Stimulated activated CD8-positive, alpha-beta memory T cell treated with anti-CD3 and anti-CD28 coated beads, Interleukin-7, amount 100 ng/mL, for 4 hours (primary cell): Measurements from ENCODE around the gene C2CD2.
"Not testable (repeated sequence)": the region's sequence is repeated elsewhere in the genome, so short reads cannot be mapped to it uniquely, and the experiment has no call there.

Experiments used
- DNase-seq, 2 donors: peaks; one replicate each; pipeline ENCODE4 v3.0.0-alpha.2; 2020; ENCODE audit warnings: low read depth in 2 of 2

C2CD2 gene

DNA sequence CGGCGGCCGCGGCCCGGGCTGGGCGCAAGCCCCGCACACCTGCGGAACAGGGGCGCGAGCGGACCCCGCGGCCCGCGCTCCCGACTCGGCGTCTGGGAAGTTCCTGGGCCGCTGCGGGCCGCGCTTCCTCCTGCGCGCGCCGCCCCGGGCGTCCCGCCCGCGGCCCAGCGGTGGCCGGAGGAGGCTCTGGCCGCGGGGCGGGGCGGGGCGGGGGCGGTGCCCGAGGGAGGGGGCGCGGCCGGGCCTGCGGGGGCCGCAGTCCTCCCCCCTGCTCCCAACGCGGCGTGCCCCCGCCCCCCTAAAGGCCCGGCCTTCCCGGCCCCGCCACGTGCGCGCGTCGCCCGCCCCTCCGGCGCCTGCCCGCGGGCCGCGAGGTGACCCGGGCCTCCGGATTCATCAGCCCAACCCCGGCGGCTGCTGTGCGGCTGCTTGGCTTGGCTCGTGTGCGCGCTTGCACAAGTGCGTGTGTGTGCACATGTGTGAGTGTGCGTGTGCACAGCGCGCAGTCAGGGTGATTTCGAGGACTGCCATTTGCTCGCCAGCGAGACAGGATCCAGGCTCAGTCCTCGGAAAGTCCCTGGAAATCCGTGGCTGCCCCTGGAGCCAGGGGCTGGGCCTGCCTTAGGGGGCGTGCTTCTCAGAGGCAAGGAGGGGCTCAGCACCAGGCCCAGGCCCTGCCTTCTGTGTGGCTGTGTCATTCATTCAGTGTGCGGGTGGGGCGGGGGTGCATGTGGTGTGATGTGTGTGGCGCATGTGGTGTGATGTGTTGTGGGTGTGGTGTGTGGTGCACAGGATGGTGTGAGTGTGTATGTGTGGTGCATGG is at the start of gene C2CD2:
TSS of gene C2CD2 (minus strand) at position 188 of the 823 bp plus-strand sequence. CDS start 370 bp downstream, outside the sequence.
- peak in 1 of 2 donors; percentile 23 for DNase-seq

DNA sequence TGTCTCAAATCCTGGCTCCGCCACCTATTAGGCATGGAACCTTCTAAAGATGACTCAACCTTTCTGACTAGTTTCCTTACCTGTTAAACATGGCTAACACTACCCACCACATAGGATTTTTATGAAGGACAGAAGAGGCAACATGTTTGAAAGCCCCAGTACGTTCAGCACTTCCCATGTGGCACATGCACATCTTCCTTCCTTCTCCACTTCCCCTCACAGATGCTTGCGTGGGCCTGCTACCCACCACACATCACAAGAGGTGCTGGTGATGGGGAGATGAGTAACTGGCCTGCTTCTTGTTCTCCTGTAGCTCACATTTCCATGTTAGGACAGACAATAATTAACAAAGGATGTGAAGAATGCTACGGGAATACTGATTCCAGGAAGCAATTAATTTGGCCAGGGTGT is 49.2 kb upstream of the C2CD2 start:
- DNase-seq = no peak

DNA sequence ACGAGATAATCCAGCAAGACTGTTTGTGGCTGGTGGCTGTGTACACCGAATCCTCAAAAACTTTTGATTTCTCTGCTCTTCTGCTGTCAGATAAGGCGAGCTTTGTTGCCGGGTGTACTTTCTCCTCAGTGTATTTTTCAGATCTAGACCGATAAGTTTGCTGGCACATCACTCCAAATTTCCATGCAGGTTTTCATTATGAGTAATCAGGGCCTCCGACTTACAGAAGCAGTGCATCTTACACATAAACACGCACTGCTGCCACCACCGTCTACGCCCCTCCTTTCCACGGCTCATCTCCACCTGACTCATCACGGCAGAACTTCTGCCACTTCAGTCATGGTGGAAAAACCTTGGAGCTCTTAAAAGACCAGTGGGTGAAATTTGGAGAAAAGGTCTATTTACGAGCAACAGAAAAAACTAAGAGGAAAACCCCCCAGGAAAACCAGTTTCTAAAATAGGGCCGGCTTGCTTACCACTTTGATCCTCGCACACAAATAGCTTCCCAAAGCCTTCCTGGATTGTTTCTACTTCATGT is 48.7 kb upstream of the C2CD2 start:
- peak; percentile 52 to 64 for DNase-seq

DNA sequence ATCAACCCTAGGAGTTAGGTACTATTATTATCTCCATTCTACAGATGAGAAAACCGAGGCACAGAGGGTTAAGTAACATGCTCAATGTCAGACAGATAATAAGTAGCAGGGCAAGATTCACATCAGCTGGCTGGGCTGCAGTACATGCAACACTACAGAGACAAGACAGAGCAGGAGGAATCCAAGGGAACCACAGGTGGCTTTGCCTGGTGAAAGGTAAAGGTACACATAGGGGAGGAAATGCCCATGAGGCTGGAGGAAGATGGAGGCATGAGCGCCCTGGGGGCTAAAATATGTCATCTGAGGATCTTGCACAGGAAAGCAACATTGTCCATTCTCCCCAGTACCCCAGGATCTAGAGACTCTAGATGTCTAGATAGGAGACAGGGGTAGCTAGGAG is 48.0 kb upstream of the C2CD2 start:
- DNase-seq = no peak

DNA sequence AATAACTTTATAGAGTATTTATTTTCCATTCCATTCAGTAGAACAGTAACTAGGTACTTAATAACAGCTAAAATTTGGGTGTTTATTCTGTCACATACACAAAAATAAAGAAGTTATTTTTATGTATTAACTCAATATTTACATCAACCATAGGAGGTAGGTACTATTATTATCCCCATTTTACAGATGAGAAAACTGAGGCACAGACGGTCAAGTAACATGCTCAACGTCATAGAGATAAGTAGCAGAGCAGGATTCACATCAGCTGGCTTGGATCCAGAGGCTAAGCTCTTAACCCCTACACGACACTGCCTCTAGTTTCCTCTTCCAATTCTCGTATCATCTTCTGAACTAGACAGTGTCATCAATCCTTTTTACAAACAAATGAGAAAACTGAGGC is 47.1 kb upstream of the C2CD2 start:
- no peak for DNase-seq

DNA sequence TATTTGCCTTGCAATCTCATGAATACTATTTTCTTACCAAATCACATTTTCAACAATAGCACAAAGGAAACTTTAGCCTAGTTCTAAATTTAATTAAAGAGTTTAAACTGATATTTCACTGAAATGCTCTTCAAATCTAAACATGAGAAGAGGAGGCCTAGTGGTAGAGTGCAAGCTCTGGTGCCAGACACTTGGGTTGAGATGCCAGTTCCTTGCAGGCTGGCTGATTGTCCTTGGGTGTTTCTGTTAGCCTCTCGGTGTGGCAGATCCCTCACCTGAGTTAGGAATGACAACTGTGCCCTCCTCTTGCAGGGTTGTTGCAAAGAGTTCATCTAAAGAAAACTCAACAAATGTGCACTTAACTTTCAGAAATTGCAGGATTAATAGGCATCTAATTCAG is 43.8 kb upstream of the C2CD2 start:
- DNase-seq = no peak

DNA sequence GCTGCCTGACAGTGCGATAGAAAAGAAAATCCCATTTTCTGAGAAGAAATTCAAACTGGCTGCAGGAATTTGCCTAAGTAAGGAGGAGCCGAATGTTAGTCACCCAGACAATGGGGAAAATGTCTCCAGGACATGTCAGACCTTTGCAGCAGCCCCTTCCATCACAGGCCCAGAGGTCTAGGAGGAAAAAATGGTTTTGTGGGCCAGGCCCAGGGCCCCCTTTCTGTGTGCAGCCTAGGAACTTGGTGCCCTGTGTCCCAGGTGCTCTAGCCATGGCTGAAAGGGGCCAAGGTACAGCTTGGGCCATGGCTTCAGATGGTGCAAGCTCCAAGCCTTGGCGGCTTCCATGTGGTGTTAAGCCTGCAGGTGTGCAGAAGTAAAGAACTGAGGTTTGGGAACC is 41.8 kb upstream of the C2CD2 start:
- no peak for DNase-seq

DNA sequence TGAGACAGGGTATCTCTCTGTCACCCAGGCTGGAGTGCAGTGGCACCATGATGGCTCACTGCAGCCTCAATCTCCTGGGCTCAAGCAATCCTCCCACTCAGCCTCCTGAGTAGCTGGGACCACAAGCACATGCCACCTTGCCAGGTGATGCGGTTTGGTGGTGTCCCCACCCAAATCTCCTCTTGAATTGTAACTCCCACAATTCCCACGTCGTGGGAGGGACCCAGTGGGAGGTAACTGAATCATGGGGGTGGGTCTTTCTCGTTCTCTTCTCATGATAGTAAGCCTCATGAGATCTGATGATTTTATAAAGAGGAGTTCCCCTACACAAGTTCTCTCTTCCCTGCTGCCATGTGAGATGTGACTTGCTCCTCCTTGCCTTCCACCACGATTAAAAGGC is 40.8 kb upstream of the C2CD2 start:
- not testable (repeated sequence) for DNase-seq

DNA sequence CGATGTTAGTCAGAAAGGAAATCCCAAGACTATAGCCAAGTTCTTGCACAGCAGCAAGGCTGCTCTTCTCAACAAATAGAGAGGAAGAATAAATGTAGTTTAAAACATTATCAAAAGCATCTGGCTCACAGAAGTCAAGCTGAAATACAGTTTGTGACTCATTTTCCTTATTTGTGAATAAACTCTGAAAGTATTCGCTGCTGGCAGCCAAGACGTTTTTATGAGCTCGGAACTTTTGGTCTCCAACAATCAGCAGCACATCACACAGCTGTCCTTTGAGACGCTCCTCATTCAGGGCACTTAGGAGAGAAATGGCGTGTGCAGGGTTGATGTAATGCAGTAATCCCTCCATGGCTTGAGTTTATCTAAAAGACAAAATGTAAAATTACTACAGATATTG is 39.9 kb upstream of the C2CD2 start:
- no peak for DNase-seq

DNA sequence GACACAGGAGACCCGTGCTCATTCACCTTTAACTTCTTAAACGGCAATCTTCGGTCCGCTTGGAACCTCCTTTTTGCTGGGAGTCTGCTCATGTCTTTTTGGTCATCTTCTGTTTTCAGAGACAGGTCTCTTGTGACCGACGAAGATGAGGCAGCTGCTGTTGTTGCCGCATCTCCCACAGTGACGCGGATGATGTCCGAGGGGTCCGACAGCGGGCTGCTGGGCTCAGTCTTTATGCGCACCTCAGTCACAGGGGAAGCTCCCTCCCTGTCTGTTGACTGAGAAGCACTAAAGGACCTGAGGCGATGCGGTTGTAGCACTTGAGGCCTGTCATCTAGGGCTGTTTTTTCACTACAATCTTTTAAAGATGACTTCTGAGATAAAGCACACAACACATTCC is 38.8 kb upstream of the C2CD2 start:
- no peak for DNase-seq

DNA sequence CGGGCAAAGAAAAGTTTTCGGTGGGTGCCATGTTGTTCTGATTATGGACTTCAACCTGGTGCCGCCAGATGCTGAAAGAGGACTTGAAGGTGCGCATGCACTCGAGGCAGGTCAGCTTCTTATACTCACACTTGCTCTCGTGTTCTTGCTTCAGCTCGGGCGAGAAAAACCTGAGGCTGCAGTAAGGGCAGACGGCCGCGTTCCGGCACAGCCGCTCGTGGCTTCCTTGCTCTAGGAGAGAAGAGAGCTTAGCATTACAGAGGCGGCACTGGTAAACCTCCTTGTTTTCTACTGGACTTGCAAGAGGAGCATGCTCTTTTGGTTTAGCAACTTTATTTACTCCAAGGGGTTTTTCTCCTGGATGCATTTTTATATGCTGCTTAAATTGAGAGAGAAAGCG is 37.8 kb upstream of the C2CD2 start:
- DNase-seq = no peak

DNA sequence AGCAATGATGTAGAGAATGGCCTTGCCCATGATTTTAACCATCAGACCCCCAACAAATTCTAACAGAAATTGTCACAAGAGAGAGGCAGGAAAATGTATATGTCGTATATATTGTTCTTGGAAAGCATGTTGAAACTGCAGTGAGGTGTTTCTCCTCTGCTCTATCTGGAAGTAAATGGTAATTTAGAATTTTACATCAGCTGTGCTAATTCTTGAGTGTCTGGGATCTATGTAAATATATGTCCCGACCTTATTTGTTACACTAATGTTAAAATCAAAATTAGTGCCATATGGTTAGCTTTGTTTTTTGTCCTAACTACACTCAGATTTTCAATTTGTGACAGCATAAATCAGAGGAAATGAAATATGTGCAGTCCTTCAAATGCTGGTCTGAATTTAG is 35.9 kb upstream of the C2CD2 start:
- no peak for DNase-seq

DNA sequence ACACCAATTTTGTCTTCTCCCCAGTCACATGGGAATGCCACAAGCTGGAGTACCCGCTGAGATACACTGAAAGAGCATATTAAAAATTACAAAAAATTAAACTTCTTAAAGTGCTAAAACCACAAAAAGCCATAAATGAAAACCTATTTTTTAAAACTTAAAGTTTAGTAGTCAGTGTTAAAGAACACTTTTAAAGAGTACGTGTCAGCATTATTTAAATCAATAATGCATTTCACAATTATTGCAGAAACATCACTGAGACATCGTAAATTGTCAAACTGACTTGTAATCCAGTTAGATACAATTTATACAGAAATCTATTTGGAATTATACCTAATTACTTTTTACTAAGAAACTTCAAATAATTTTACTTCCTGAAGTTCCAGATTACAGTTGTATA is 33.5 kb upstream of the C2CD2 start:
- DNase-seq = no peak

DNA sequence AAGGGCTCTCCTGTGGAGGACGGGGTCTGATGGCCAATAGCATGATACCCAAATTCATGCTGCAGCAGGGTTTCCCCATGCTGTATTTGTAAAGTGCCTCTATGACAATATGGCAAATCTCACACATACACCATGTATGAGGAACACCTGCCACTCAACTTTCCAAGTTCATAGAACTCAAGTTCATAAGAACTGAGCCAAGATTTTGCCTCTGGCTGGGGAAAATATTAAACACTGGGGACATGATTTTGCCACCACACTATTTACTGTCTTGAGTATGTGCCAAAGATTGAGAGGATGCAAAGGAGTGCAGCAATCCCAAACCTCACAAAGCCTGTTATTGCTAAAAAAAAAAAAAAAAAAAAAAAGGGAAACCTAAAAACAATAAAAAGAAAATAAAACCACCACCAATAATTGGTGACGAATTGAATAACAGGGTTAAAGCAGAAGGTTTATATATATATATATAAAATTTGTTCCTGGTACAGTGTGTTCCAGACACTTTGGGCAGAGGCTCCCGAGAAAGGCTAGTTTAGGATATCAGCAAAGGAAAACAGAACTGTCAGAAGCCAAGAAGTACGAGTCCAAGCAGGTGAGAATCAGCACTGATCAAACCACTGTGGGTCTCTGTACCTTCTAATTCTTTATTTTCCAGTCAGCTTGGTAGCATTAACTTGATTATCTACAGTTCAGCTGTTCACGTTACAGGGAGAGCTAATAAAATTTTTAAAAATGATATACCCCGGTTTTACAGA is 32.0 kb upstream of the C2CD2 start:
- DNase-seq = no peak

DNA sequence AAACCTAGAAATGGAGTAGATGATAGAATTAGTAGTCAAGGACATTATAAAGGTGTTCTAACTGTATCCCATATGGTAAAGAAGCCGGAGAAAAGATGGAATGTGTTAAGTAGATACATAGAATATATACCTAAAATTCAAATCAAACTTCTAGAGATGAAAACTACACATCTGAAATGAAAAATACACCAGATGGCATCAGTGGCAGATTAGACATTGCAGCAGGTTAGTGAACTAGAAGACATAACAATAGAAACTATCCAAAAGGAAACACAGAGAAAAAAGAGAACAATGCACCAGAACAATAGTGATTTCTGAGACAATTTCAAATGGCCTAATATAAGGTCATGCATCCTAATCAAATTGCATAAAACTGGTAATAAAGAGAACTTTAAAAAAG is 29.4 kb upstream of the C2CD2 start:
- DNase-seq = no peak

DNA sequence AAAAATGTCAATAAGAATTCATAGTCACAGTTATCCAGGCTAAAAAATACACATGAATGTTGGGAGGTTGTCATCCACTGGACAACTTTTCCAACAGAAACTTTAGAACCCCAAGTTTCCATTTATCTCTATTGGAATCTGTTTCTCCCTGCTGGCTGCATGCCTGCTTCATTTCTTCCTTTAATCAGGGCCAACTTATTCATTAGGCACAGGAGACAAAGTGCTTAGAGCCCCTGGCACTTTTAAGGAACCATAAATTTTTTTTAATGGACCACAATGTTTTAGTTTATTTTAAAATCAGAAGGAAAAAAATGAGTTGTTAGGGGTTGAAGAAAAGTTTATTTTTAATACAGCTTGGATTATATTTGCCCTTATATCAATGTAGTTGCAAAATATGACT is 26.7 kb upstream of the C2CD2 start:
- no peak for DNase-seq

DNA sequence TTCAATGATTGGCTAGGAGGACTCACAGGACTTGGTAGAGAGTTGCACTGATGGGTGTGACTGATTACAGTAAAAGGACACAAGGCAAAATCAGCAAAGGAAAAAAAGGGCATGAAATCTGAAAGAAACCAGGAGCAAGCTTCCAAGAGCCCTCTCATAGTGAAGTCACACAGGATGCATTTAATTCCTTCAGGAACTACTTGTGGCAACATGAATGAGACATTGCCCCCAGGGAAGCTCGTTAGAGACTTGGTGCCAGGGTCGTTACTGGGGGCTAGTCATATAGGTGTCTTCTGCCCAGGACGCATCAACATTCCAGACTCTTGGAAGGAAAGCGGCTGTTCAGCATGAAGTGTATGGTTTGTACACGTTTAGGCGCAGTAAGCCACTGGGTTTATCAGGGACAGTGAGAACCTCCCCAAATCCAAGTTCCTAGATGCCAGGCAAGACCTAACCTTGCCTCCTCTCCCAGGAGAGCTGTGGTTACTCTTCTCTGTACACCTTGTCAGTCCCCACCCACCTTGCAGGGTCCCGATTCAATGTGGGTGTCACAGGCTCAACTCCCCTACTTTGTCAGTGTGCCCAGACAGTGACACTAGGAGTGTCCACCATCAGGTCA is 26.0 kb upstream of the C2CD2 start:
- no peak for DNase-seq

DNA sequence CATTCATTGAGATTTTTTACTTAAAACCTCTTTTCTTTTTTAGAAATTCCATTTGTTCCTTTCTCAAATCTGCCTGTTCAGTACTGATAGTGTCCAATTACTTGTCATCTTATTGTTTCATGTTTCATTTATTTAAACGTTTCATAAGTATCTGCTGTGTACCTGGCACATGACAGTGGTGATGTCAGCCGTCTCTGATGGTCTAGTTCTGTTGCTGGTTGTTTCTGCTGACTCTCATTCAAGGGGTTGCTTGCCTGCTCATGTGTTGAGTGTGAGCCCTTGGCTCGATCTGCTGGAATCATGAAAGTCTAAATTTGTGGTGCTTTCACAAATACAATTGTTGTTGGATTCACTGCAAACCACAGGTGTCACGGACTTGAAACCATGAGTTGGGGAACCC is 25.5 kb upstream of the C2CD2 start:
- no peak for DNase-seq

DNA sequence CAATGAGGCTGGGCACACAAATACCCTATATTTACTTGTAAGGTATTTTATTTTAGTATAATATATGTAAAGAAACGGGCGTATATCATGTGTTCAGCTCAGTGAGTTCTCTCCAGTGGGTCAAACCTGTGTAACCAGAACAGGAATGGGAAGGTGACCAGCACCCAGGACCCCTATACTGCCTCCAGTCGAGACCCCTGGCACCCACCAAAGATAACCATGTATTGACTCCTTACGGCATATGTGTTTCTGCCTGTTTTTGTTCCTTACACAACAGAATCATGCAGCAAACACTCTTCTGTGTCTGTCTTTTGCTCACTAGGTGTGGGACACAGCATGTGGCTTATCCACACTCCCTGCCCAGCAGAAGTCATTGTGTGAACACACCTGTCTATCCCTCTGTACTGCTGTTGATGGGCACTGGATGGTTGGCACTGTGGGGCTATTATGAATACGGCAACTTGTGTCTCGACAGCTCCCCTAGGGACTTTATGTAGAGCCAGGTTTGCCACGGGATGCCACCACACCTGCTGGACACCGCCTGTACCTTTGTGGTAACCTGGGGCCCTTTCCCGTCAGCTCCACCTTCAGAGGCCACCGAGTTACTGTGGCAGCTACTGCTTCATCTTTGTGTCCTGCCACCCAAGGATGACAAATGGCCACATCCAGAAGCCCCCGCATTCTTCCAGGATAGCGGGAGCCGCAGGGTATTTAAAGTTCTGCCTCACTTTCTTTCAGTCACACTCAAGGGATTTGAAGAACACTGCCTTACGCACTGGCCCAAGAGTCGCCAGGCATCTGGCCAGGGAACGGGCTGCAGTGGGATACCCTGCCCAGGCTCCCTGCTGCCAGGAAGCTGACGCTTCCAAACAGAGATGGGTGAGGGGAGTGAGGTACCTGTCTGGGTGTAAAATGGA is 23.5 kb upstream of the C2CD2 start:
- no peak for DNase-seq

DNA sequence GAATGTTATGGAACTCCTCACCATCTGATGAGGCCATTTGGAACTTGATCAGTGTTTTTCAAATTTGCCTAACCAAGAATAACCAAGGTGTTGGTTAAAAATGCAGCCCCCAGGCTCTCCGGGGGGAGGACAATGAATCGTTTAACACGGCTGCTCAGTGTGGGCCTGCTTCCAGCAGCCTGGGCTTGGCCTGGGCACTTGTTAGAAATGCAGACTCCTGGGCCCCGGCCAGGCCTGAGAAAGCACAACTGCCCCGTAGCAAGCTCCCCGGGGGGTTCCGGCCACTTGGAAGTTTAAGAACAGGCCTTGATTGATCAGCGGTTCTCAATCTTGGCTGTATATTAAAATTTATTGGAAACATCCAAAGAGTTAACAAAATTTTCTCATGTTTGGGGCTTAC is 22.8 kb upstream of the C2CD2 start:
- DNase-seq = no peak
